Muscle layer of duodenum (tissue), 2 donors: Measurements from ENCODE around the gene ACVRL1.

ENCODE experiments used
- H3K27ac ChIP-seq: one replicate; pipeline ENCODE4 v1.7.0; 2013; ENCODE audit warnings: mild to moderate bottlenecking, low read length
- H3K27me3 ChIP-seq: one replicate; pipeline ENCODE4 v1.7.0; 2013; ENCODE audit warnings: low read depth, mild to moderate bottlenecking, control low read depth, low read length
- H3K36me3 ChIP-seq, 2 donors: one replicate each; pipeline ENCODE4 v1.7.0; 2013; ENCODE audit warnings: low read length in 2 of 2, control low read depth in 1 of 2, mild to moderate bottlenecking in 1 of 2; ENCODE audit not compliant: insufficient read depth in 2 of 2, control insufficient read depth in 1 of 2
- H3K4me1 ChIP-seq, 2 donors: one replicate each; pipeline ENCODE4 v1.7.0; 2013; ENCODE audit warnings: low read length in 2 of 2, mild to moderate bottlenecking in 2 of 2, control low read depth in 1 of 2, moderate library complexity in 1 of 2; ENCODE audit not compliant: insufficient read depth in 2 of 2, control insufficient read depth in 1 of 2
- H3K4me3 ChIP-seq, 2 donors: one replicate each; pipeline ENCODE4 v1.7.0; 2013; ENCODE audit warnings: low read length in 2 of 2, low read depth in 1 of 2, mild to moderate bottlenecking in 1 of 2
- H3K9me3 ChIP-seq, 2 donors: one replicate each; pipeline ENCODE4 v1.7.0; 2013; ENCODE audit warnings: low read length in 2 of 2, control low read depth in 1 of 2, mild to moderate bottlenecking in 1 of 2; ENCODE audit not compliant: control insufficient read depth in 1 of 2
- donor health status: healthy.

ACVRL1 gene

DNA sequence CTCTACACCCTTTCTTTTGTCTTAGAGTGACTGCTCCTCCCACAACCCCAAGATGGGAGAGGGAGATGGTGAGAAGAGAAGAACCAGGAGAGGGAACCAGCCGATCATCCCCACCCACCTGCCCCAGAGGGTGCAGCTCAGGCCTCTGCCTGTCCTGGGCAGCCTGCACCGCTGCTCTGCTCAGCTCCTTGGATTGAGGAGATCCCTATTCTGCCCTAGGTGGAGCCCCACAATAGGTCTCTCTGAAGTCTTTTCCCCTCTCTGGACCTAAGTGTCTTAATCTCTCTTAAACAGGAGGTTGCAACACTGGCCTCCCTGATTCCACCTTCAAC is 17.2 kb upstream of the ACVRL1 start:
- H3K4me3 ChIP-seq: no peak overlapping the region
- no peaks in the 10 kb centered on the region for H3K9me3 ChIP-seq
- peaks cover 0 to 5% of the 10 kb centered on the region in 2 donors for H3K4me1 ChIP-seq
- no peak overlapping the region for H3K27ac ChIP-seq
- H3K27me3 ChIP-seq: no peaks in the 10 kb centered on the region
- no peaks in the 10 kb centered on the region for H3K36me3 ChIP-seq

DNA sequence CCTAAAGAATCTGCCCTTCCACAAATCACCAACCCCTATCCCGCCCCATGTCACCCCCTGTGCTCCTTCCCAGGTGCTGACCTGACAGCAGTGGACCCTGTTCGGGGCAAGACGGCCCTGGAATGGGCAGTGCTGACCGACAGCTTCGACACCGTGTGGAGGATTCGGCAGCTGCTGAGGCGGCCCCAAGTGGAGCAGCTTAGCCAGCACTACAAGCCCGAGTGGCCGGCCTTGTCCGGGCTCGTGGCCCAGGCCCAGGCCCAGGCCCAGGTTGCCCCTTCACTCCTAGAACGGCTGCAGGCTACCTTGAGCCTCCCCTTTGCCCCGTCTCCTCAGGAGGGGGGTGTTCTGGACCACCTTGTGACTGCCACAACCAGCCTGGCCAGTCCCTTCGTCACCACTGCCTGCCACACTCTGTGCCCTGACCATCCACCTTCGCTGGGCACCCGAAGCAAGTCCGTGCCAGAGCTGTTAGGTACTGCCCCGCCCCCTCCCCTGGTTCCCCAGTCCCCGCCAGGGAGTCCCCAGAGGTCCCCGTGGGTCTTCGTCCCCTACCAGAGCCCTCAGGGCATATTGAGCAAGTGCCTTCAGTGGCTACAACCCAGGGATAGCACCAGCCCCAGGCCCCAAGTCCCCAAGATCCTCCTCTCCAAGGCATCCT is 16.7 kb upstream of the ACVRL1 start:
- no peak overlapping the region for H3K27ac ChIP-seq

DNA sequence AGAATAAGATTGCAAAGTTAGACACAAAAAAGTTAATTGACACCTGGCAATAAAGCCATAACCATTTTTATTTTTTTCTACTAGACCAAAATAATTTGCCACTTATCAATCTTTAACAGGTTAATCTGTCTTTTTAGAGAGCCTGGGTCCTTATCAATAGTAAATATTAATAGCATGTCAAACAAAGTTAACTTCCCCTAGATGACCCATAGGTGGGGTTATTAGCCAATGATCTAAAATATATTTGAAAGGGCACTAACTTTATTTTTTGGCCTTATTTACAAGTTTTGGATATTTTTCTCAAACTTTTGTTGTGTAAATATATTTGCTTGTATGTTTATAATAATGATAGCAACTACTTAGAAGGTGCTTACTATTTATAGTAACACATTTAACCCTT is 15.5 kb upstream of the ACVRL1 start:
- Histone ChIP-seq H3K36me3 (no peaks in the 10 kb centered on the region), H3K27ac (no peak overlapping the region), H3K4me3 (no peak overlapping the region), H3K4me1 (no peaks in the 10 kb centered on the region), H3K9me3 (no peaks in the 10 kb centered on the region), H3K27me3 (no peaks in the 10 kb centered on the region)

More for the DNA sequence above, 16.7 kb upstream of the ACVRL1 start:
- Histone ChIP-seq H3K9me3 (no peaks in the 10 kb centered on the region), H3K27me3 (no peaks in the 10 kb centered on the region), H3K4me3 (no peak overlapping the region), H3K4me1 (peaks cover 0 to 5% of the 10 kb centered on the region in 2 donors), H3K36me3 (no peaks in the 10 kb centered on the region)

DNA sequence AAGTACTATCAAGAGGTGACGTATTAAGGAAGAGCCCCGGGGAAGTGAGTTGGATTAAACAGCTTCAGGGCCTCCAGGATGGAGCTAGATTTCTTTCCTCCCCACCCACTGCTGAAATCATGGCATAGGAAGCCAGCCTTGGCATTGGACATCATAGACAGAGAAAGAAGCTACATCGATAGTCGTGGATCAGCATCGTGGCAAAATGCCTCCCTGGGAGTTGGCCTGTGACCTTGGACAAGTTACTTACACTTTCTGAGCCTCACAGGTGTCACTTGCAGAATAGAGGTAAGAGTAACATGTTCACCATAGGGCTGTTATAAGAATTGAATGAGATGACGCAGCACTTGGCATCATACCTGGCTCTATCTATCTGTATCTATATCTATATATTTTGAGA is 13.5 kb upstream of the ACVRL1 start:
- H3K27ac ChIP-seq: no peak overlapping the region
- H3K27me3 ChIP-seq: no peaks in the 10 kb centered on the region
- no peaks in the 10 kb centered on the region for H3K36me3 ChIP-seq
- H3K4me1 ChIP-seq: no peaks in the 10 kb centered on the region
- no peaks in the 10 kb centered on the region for H3K9me3 ChIP-seq
- no peak overlapping the region for H3K4me3 ChIP-seq

DNA sequence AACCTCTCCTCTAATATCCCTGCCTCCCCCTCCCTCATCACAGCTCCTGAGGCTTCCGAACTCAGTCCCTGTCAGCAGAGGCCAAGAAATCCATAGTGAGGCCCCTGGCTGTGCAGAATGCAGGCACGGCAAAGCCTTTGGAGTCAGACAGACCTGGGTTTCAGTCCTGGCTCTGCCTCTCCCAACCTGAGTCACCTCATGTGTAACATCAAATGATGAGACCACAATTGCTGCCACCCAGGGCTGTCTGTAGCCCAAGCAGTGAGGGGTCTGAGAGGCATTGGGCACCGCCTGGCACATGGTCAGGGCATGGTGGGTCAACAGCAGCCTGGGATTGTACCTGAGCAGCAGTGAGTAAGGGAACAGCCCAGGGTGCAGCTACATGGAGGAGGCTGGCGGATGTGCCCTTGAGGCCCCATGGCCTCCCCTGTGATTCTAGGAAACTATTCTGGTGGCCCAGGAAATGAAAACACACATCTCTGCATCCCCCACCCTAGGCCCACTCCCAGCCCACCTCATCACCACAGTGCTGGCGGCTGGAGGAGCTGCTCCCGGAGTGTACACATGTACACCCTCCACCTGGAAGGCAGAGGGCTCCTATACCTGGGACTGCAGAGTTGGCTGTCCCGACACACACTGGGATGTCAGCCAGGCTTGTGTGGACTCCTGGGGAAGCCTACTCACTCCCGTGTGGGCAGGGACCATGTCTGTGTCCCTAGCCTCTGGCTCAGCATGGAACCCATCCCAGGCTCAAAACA is 11.7 kb upstream of the ACVRL1 start:
- H3K36me3 ChIP-seq: no peaks in the 10 kb centered on the region
- no peak overlapping the region for H3K4me3 ChIP-seq
- no peaks in the 10 kb centered on the region for H3K4me1 ChIP-seq
- no peaks in the 10 kb centered on the region for H3K9me3 ChIP-seq
- no peaks in the 10 kb centered on the region for H3K27me3 ChIP-seq
- H3K27ac ChIP-seq: no peak overlapping the region

DNA sequence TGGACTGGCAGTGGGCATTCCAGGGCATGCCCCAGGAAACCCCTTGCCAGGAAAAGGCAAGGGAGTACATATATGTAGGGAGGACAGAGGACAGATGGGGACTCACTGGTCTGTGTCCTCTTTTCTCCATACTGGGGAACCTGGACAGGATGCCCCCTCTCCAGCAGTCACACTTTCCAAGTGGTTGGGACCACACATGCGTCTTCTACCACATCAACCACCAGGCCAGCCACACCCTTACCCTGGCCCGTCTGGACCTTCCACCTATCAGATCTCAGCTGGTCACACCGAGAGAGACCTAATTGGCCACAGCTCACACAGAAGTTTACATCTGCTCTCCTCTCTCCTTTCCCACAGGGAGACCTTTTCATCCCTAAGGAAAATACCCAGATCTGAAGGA is 11.1 kb upstream of the ACVRL1 start:
- no peaks in the 10 kb centered on the region for H3K36me3 ChIP-seq
- H3K9me3 ChIP-seq: no peaks in the 10 kb centered on the region
- no peak overlapping the region for H3K27ac ChIP-seq
- H3K4me1 ChIP-seq: no peaks in the 10 kb centered on the region
- H3K27me3 ChIP-seq: no peaks in the 10 kb centered on the region
- no peak overlapping the region for H3K4me3 ChIP-seq

DNA sequence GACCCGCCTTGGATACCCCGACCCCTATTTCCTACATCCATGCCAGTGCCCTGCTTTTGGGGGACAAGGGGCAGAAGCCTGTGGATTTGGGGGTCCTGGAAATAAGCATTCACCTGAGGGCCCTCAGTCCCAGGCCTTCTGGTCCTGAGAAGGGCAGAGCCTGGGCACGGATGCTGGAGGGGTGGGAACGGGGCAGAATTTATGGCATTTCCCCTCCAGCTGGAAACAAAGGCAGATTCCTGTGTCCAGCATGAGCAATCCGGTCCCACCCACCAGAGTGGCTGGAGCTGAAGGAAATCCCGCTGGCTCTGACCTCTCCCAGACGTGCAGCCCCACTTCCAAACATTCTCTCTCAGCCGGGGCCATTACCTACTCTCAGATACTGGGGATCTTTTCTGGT is 10.1 kb upstream of the ACVRL1 start:
- no peaks in the 10 kb centered on the region for H3K4me1 ChIP-seq
- H3K4me3 ChIP-seq: no peak overlapping the region
- no peaks in the 10 kb centered on the region for H3K27me3 ChIP-seq
- no peaks in the 10 kb centered on the region for H3K9me3 ChIP-seq
- no peaks in the 10 kb centered on the region for H3K36me3 ChIP-seq
- no peak overlapping the region for H3K27ac ChIP-seq

DNA sequence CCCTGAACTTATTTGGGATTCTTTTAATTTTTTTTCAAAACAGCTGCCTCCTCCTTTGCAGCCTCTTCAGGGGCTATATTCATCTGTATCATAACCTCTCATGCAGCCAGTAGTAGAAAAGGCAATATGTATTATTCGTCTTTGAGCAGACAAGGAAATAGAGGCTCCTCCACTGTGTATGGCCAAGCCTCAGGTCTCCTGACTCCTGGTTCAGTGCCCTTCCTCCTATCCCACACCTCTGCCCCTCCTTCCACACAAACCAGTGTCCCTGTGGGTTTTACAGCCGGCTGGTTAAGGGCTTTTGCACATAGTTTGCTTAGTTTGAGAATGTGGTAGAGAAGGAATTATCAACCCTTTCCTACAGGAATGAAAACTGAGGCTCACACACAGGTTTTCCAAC is 8.8 kb upstream of the ACVRL1 start:
- H3K4me1 ChIP-seq: no peaks in the 10 kb centered on the region
- no peaks in the 10 kb centered on the region for H3K27me3 ChIP-seq
- no peaks in the 10 kb centered on the region for H3K36me3 ChIP-seq
- H3K27ac ChIP-seq: no peak overlapping the region
- no peak overlapping the region for H3K4me3 ChIP-seq
- no peaks in the 10 kb centered on the region for H3K9me3 ChIP-seq

DNA sequence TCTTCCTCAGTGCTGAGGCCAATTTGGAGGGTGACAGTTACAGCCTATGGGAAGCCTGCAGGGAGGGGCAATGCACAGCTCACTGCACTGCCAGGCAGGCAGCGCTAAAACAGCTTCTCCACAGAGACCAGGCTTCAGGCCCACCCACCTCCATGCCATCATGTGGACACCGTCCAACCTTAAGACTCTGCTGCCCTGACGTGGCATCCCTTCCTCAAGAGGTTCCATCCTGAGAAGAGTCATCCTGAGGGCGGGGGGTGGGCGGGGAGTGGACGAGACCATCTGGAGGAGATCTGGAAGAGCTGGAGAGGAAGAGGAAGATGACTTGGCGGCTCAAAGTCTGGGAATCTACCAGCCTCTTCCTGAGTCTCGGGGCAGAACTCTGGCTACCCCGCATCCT is 8.4 kb upstream of the ACVRL1 start:
- H3K27ac ChIP-seq: no peak overlapping the region

DNA sequence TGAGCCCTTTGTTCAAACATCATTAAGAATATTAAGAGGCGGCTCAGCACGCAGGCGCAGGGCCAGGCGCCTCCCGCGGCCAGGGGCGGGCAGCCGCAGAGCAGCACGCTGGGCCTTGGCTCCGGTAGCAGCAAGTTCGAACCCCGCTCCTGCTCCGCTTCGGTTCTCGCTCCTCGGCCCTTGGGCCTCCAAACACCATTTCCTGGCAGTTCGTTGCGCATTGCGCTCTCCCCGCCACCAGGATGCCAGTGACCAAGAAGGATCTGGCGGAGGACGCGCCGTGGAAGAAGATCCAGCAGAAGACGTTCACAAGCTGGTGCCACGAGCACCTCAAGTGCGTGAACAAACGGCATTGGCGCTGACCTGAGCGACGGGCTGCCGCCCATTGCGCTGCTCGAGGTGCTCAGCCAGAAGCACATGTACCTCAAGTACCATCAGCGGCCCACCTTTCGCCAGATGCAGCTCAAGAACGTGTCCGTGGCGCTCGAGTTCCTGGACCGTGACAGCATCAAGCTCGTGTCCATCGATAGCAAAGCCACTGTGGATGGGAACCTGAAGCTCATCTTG is 6.9 kb upstream of the ACVRL1 start:
- H3K36me3 ChIP-seq: no peaks in the 10 kb centered on the region
- no peaks in the 10 kb centered on the region for H3K27me3 ChIP-seq
- no peaks in the 10 kb centered on the region for H3K4me1 ChIP-seq
- no peaks in the 10 kb centered on the region for H3K9me3 ChIP-seq
- H3K27ac ChIP-seq: no peak overlapping the region
- no peak overlapping the region for H3K4me3 ChIP-seq

More for the DNA sequence above, 8.4 kb upstream of the ACVRL1 start:
- Histone ChIP-seq H3K36me3 (no peaks in the 10 kb centered on the region), H3K27me3 (no peaks in the 10 kb centered on the region), H3K9me3 (no peaks in the 10 kb centered on the region), H3K4me3 (no peak overlapping the region), H3K4me1 (no peaks in the 10 kb centered on the region)

DNA sequence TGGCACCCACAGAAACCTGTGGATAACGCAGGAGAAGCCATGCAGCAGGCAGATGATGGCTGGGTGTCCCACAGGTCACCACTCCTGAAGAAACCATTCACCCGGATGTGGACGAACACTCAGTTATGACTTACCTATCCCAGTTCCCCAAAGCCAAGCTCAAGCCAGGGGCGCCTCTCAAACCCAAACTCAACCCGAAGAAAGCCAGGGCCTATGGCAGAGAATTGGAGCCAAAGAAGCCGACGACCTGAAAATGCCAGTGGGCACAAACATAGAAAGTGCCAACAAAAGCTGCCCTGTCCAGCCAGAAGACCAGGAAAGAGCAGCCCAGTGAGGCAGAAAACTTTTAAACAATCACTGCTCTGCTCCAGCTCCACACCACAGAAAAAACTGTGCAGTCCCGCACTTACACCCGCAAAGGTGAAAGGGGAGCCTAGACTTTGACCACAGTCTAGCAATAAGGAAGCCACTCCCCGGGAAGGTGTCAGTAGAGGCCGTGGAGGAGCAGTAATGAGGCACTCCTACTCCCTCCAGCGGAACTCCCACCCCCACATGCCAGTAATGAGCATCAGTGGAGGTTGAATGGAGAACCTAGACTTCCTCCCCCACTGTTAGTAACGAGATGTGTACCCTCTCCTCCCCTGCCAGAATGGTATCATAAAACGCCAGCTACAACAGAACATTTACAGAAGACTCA is 6.0 kb upstream of the ACVRL1 start:
- Histone ChIP-seq H3K27me3 (no peaks in the 10 kb centered on the region), H3K4me1 (no peaks in the 10 kb centered on the region), H3K27ac (no peak overlapping the region), H3K36me3 (no peaks in the 10 kb centered on the region), H3K4me3 (no peak overlapping the region), H3K9me3 (no peaks in the 10 kb centered on the region)
